Right atrium auricular region (tissue), 2 donors: ENCODE results near the gene THSD7B. TPM values are rescaled to one million over a fixed set of nuclear protein-coding genes. Genes with fewer than 3 reads are reported as not detected.

Experiments
- DNase-seq: peaks from one replicate; pipeline ENCODE4 v3.0.0-alpha.2; 2019; ENCODE audit warnings: low spot score
- H3K27ac ChIP-seq, 2 donors: fragments of 200-600 bp; sonication (generic); 1 replicate in 1 of 2; 2 replicates in 1 of 2; pipeline ENCODE4 v1.5.1; 2016 to 2019
- H3K27me3 ChIP-seq, 2 donors: fragments of 200-600 bp; sonication (generic); one replicate each; pipeline versions ENCODE4 v1.5.1 to v1.6.0; 2017 to 2019
- H3K36me3 ChIP-seq: fragments of 200-600 bp; sonication (generic); one replicate; pipeline ENCODE4 v1.5.1; 2016
- H3K4me1 ChIP-seq, 2 donors: fragments of 200-600 bp; sonication (generic); one replicate each; pipeline versions ENCODE4 v1.5.1 to v1.6.0; 2017 to 2019
- H3K4me3 ChIP-seq, 2 donors: fragments of 200-600 bp; sonication (generic); 1 replicate in 1 of 2; 2 replicates in 1 of 2; pipeline ENCODE4 v1.5.1; 2017 to 2019; ENCODE audit warnings: mild to moderate bottlenecking in 1 of 2, moderate library complexity in 1 of 2
- H3K9me3 ChIP-seq, 2 donors: fragments of 200-600 bp; sonication (generic); one replicate each; pipeline ENCODE4 v1.5.1; 2019
- CTCF ChIP-seq, 2 donors: fragments of 200-600 bp; sonication (generic); IDR thresholded peaks; one replicate each; pipeline ENCODE4 v1.5.1; 2019; ENCODE audit warnings: antibody characterized with exemption in 2 of 2
- total RNA-seq, 2 donors: library from RNA; depleted of rRNA; stranded (reverse); fragments of >200 nt; gene quantifications; one replicate each; pipeline ENCODE4 v1.1.0, GENCODE V29; 2016

The THSD7B gene
- total RNA-seq, 2 donors from 2014 or later, result 0.07 to 0.08 TPM

GRCh38 chr2:137654046-137654445, 888.7 kb downstream of the THSD7B start:
- TF ChIP-seq CTCF (IDR thresholded peaks at IDR 0.05), result no peak
- no peak overlapping the region for H3K4me3 ChIP-seq
- no peaks in the 10 kb centered on the region for H3K27me3 ChIP-seq
- no peaks in the 10 kb centered on the region for H3K36me3 ChIP-seq
- H3K4me1 ChIP-seq, result no peaks in the 10 kb centered on the region
- H3K27ac ChIP-seq, result no peak overlapping the region
- H3K9me3 ChIP-seq, result no peaks in the 10 kb centered on the region
- DNase-seq, result no peak

- no peaks in the 10 kb centered on the region for H3K9me3 ChIP-seq
- H3K27me3 ChIP-seq, result no peaks in the 10 kb centered on the region
- H3K4me3 ChIP-seq, result no peak overlapping the region
- H3K4me1 ChIP-seq, result no peaks in the 10 kb centered on the region
- DNase-seq, result no peak
- H3K36me3 ChIP-seq, result no peaks in the 10 kb centered on the region
- no peak for TF ChIP-seq CTCF (IDR thresholded peaks at IDR 0.05)
- no peak overlapping the region for H3K27ac ChIP-seq
These were observed 890.5 kb downstream of the THSD7B start for GRCh38 chr2:137655814-137656213.

- Histone ChIP-seq H3K9me3 (no peaks in the 10 kb centered on the region), H3K36me3 (no peaks in the 10 kb centered on the region), H3K27me3 (no peaks in the 10 kb centered on the region), H3K4me3 (no peak overlapping the region), H3K4me1 (no peaks in the 10 kb centered on the region), H3K27ac (no peak overlapping the region)
- DNase-seq, result no peak
- no peak for TF ChIP-seq CTCF (IDR thresholded peaks at IDR 0.05)
These were observed 893.1 kb downstream of the THSD7B start for GRCh38 chr2:137658433-137658832.

- Histone ChIP-seq H3K4me3 (no peak overlapping the region), H3K27ac (no peak overlapping the region), H3K27me3 (no peaks in the 10 kb centered on the region), H3K4me1 (no peaks in the 10 kb centered on the region), H3K9me3 (no peaks in the 10 kb centered on the region), H3K36me3 (no peaks in the 10 kb centered on the region)
- TF ChIP-seq CTCF (IDR thresholded peaks at IDR 0.05), result no peak
- no peak for DNase-seq
These were observed 894.3 kb downstream of the THSD7B start for GRCh38 chr2:137659616-137660015.

- Histone ChIP-seq H3K27me3 (no peaks in the 10 kb centered on the region), H3K4me3 (no peak overlapping the region)
These were observed 904.8 kb downstream of the THSD7B start for GRCh38 chr2:137670111-137670510.

More at GRCh38 chr2:137670111-137670510, 904.8 kb downstream of the THSD7B start:
- TF ChIP-seq CTCF (IDR thresholded peaks at IDR 0.05), result no peak
- Histone ChIP-seq H3K36me3 (no peaks in the 10 kb centered on the region), H3K27ac (no peak overlapping the region), H3K4me1 (no peaks in the 10 kb centered on the region), H3K9me3 (no peaks in the 10 kb centered on the region)
- no peak for DNase-seq
